Adrenal gland (tissue), 12 donors: ENCODE measurements around the gene STX19. TPM values are rescaled to one million over a fixed set of nuclear protein-coding genes. Genes with fewer than 3 reads are reported as not detected.

Experiments
- DNase-seq, 7 donors: peaks; one replicate each; pipeline ENCODE4 v3.0.0-alpha.2; 2019 to 2020
- H3K27ac ChIP-seq, 5 donors: fragments of 200-600 bp; sonication (generic) in 4 of 5; 1 replicate in 3 of 5; 2 replicates in 2 of 5; pipeline versions ENCODE4 v1.5.1 to v1.8.0; 2016 to 2020; ENCODE audit warnings: mild to moderate bottlenecking in 1 of 5
- H3K27me3 ChIP-seq: fragments of 200-600 bp; 2 replicates; pipeline ENCODE4 v1.8.0; 2021
- H3K36me3 ChIP-seq, 2 donors: fragments of 200-600 bp; replicated peaks in 1 of 2; 1 replicate in 1 of 2; 2 replicates in 1 of 2; pipeline versions ENCODE4 v1.5.1 to v1.8.0; 2018 to 2022
- H3K4me1 ChIP-seq, 2 donors: fragments of 200-600 bp; replicated peaks in 1 of 2; 1 replicate in 1 of 2; 2 replicates in 1 of 2; pipeline versions ENCODE4 v1.5.1 to v1.8.0; 2018 to 2021
- H3K4me3 ChIP-seq, 4 donors: fragments of 200-600 bp; sonication (generic) in 3 of 4; one replicate each; pipeline ENCODE4 v1.5.1; 2016 to 2018
- H3K9me3 ChIP-seq, 3 donors: fragments of 200-600 bp; sonication (generic) in 1 of 3; replicated peaks in 1 of 3; 1 replicate in 2 of 3; 2 replicates in 1 of 3; pipeline versions ENCODE4 v1.5.1 to v1.8.0; 2016 to 2021
- POLR2A ChIP-seq, 2 donors: fragments of 450-650 bp; IDR thresholded peaks; one replicate each; pipeline ENCODE4 v1.6.1; 2017; ENCODE audit warnings: antibody characterized with exemption in 2 of 2, mild to moderate bottlenecking in 2 of 2, moderate library complexity in 1 of 2
- WGBS, 4 donors: extraction: QIAGEN DNeasy Blood & Tissue Kit in 2 of 4; methylation state at CpG; one replicate each; pipeline versions ENCODE4 v1.1.5 to v1.1.7; 2013 to 2017; 5-methylcytosine and 5-hydroxymethylcytosine counted together
- intact Hi-C, 2 donors: fragments of 100-400 bp; cut with DNase I; formaldehyde crosslinking; loops; one replicate each; pipeline versions ENCODE4 v1.14.1 to v1.15.0; 2022 to 2023
- polyA plus RNA-seq, 3 donors: library from polyadenylated mRNA; stranded (reverse); fragments of 200-250 nt in 2 of 3; fragments of 350-450 nt in 1 of 3; fragmentation: Illumina TruSeq in 1 of 3; extraction: RNeasy Lipid Tissue Mini Kit (QIAGEN cat#74804) in 1 of 3; gene quantifications; one replicate each; pipeline ENCODE4 v1.2.3, GENCODE V29; 2013 to 2014
- total RNA-seq, 9 donors: library from RNA; depleted of rRNA in 4 of 9; stranded (reverse); fragments of >200 nt in 4 of 9; fragments of 120-200 nt in 1 of 9; fragmentation: NEBNext Ultra II Directional in 1 of 9; extraction: Animal tissue kit (Norgen Biotek cat#: 25700) in 1 of 9; gene quantifications; one replicate each; pipeline versions ENCODE4 v1.1.0 to v1.2.4, GENCODE V29; 2013 to 2023
- TF ChIP-seq, protein P1 (sequence below), 6 experiments: fragments of 450-650 bp in 4 of 6; fragments of 200-600 bp in 2 of 6; sonication (generic) in 1 of 6; IDR thresholded peaks; 1 replicate in 5 of 6; 2 replicates in 1 of 6; pipeline versions ENCODE4 v1.5.1 to v1.8.0; 2016 to 2021; ENCODE audit warnings: antibody characterized with exemption in 6 of 6, mild to moderate bottlenecking in 2 of 6, moderate library complexity in 1 of 6
- donor health status: healthy with polysubstance abuse.
- donor health status: Bipolar disorder and iron deficiency.
- donor health status: DM: yes; HTN: yes; CAD: no.
- donor health status: DM: no; HTN: no; CAD: no.
- donor health status: DM: no; HTN: no; CAD: no.
- donor health status: DM: yes; HTN: yes; CAD: no.

STX19 gene
- total and polyA plus RNA-seq, 12 donors = 0.07 to 0.26 (median 0.18) TPM; not detected in 8

DNA sequence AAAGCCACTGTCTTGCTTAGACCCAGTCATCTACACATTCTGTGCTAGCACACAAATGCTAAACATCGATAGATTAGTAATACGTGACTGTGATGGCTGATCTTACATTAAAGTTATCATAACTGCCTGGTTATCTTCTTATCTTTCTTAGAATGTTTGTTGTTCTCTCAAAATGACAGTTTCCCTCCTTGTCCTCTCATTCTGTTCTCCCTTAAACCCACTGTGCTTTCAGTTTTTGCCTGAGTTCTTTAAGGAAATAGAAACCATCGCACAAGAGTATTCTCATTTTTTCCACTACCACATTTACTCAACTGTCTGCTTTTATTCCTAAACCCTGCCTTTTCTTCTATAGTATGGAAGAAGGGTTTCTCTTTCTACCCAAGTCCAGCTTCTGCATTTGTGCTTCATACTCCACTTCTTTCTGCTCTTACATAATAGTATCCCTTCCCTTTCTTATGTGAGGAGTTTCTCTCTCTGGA lies 17.1 kb downstream of the STX19 start:
- no peaks in the 10 kb centered on the region for H3K4me1 ChIP-seq
- TF ChIP-seq, protein P1, sequence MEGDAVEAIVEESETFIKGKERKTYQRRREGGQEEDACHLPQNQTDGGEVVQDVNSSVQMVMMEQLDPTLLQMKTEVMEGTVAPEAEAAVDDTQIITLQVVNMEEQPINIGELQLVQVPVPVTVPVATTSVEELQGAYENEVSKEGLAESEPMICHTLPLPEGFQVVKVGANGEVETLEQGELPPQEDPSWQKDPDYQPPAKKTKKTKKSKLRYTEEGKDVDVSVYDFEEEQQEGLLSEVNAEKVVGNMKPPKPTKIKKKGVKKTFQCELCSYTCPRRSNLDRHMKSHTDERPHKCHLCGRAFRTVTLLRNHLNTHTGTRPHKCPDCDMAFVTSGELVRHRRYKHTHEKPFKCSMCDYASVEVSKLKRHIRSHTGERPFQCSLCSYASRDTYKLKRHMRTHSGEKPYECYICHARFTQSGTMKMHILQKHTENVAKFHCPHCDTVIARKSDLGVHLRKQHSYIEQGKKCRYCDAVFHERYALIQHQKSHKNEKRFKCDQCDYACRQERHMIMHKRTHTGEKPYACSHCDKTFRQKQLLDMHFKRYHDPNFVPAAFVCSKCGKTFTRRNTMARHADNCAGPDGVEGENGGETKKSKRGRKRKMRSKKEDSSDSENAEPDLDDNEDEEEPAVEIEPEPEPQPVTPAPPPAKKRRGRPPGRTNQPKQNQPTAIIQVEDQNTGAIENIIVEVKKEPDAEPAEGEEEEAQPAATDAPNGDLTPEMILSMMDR (IDR thresholded peaks at IDR 0.05) = no peak
- no peak for TF ChIP-seq POLR2A (IDR thresholded peaks at IDR 0.05)
- no peak overlapping the region for H3K27ac ChIP-seq
- intact Hi-C loops = no loop called here
- DNase-seq = no peak
- no peak overlapping the region for H3K4me3 ChIP-seq
- WGBS, 4 donors = 77 to 84% (median 81%) methylated on average over 3 of the region's 3 CpGs
- no peaks in the 10 kb centered on the region for H3K36me3 ChIP-seq
- H3K27me3 ChIP-seq = no peaks in the 10 kb centered on the region
- peaks cover 0 to 6% (median 0%) of the 10 kb centered on the region in 3 donors for H3K9me3 ChIP-seq

DNA sequence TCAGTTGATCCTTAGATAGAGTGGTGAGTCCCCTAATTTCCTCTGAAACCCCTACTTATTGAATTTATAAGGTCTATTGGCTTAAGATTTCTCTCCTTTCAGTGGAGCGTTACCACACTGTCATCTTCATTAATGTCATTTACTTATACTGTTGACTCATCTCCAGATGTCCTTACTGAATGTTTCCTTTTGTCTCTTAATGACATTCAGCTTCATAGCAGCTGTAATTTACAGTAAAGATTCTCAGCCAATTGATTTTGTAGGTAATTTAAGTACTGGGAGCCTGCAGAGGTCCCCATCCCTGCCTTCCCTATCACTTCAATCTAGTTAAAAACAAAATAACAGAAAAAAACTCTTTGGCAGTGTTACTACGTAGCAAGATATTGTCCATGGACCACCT lies 18.8 kb downstream of the STX19 start:
- H3K27ac ChIP-seq = no peak overlapping the region
- WGBS, 4 donors = 89 to 95% (median 93%) methylated on average over 2 of the region's 2 CpGs
- intact Hi-C loops = loop anchor here (10.0 kb wide), 1 partner anchor 55 kb away; the partner anchor contains the start of genes DHFR2 (in 2 of the 2) and NSUN3 (in 2 of the 2)
- no peak for DNase-seq
- H3K27me3 ChIP-seq = no peaks in the 10 kb centered on the region
- H3K4me3 ChIP-seq = no peak overlapping the region
- no peaks in the 10 kb centered on the region for H3K36me3 ChIP-seq
- TF ChIP-seq POLR2A (IDR thresholded peaks at IDR 0.05) = no peak
- TF ChIP-seq, protein P1 (IDR thresholded peaks at IDR 0.05) = no peak
- peaks cover 0 to 6% of the 10 kb centered on the region in 2 donors for H3K4me1 ChIP-seq
- peaks cover 0 to under 1% (median 0%) of the 10 kb centered on the region in 3 donors for H3K9me3 ChIP-seq

DNA sequence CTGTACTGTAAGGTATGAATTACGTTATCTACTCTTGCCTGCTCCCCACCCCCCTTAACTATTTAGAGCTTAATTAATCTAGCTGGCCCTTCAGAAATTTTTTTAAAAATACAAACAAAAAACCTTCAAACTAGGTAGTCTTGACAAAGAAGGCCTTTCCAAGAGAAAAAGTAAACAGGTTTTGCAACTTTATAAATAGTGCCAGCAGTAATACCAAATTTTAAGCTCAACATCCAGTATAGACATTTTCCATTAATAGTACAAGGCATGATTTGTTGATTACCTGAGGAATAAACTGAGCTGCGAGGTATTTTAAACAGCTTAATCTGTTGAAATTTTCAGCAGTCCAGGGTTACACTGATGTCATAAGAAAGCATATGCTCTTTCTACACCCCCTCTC lies 20.1 kb downstream of the STX19 start:
- Histone ChIP-seq H3K36me3 (no peaks in the 10 kb centered on the region), H3K27me3 (no peaks in the 10 kb centered on the region), H3K27ac (no peak overlapping the region), H3K4me3 (no peak overlapping the region), H3K9me3 (no peaks in the 10 kb centered on the region), H3K4me1 (peaks cover 0 to 12% of the 10 kb centered on the region in 2 donors)
- no peak for DNase-seq
- intact Hi-C loops = loop anchor here (10.0 kb wide), 1 partner anchor 57 kb away; the partner anchor contains the start of genes DHFR2 (in 2 of the 2) and NSUN3 (in 2 of the 2)
- 93 to 99% (median 96%) methylated on average over 2 of the region's 2 CpGs for WGBS, 4 donors
- TF ChIP-seq POLR2A (IDR thresholded peaks at IDR 0.05) = no peak
- TF ChIP-seq, protein P1 (IDR thresholded peaks at IDR 0.05) = no peak

DNA sequence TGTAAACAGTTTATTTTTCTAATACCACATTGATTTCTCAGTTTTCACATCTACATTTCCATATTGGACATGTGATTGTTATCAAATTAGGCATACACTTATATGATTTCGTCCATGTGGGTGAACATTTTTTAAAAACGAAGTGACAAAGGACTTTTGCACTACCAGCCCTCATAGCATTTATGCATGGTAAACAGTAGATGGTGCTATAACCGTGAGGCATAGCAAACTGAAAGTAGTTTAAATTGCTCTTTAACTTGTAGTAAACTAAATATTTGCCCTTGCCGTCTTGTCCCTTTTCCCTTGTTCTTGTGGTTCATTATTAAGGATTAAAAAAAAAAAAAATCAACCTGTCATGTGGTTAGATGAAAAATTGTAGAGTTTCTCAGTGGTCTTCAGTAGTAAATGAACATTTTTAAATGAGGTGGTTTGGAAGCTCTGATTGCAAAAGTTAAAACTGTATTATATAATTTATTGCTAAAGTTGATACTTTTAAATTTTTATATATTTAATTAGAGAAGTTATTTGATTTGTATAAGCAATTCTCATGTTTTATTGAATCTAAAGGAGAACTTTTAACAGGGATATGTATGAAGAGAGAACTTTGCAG lies 24.0 kb downstream of the STX19 start:
- no peaks in the 10 kb centered on the region for H3K36me3 ChIP-seq
- H3K4me1 ChIP-seq = peaks cover 0 to 20% of the 10 kb centered on the region in 2 donors

More for the DNA sequence above, 24.0 kb downstream of the STX19 start:
- 0 to 1% (median 1%) methylated on average over 4 of the region's 4 CpGs for WGBS, 4 donors
- intact Hi-C loops = loop anchor here (10.0 kb wide), 1 partner anchor 60 kb away; the partner anchor contains the start of genes DHFR2 (in 2 of the 2) and NSUN3 (in 2 of the 2)
- Histone ChIP-seq H3K9me3 (no peaks in the 10 kb centered on the region), H3K4me3 (peak overlapping the region in 1 of 4 donors; percentile 42), H3K27me3 (no peaks in the 10 kb centered on the region), H3K27ac (no peak overlapping the region)
- TF ChIP-seq, protein P1 (IDR thresholded peaks at IDR 0.05) = peak; percentile 56 to 81 (median 76)
- no peak for TF ChIP-seq POLR2A (IDR thresholded peaks at IDR 0.05)
- no peak for DNase-seq
